GM18858 (cell line): Measurements from ENCODE around the gene CLDN22.
A peak's percentile ranks its signal among the peaks of the same experiment; 100 is the strongest.

Experiments used
- ATAC-seq: cut with Tn5 transposase; IDR thresholded peaks from one replicate; pipeline ENCODE4 v1.9.1; 2021; ENCODE audit not compliant: unreplicated experiment

CLDN22 gene

GRCh38 chr4:183323295-183323694 lies 3.2 kb upstream of the CLDN22 start:
- no peak for ATAC-seq

- ATAC-seq: no peak
Observed at GRCh38 chr4:183322326-183322725, 2.2 kb upstream of the CLDN22 start, which contains the start of gene CLDN24. CLDN24 (minus strand) TSS chr4:183322426; CDS start chr4:183322426, 0 bp downstream.

GRCh38 chr4:183321516-183321915 lies 1.4 kb upstream of the CLDN22 start:
- no peak for ATAC-seq

- ATAC-seq: no peak
Observed at GRCh38 chr4:183321079-183321478, 1.0 kb upstream of the CLDN22 start.

- ATAC-seq: no peak
Observed at GRCh38 chr4:183318656-183319055, 1.4 kb downstream of the CLDN22 start.

GRCh38 chr4:183314806-183315205 lies 5.3 kb downstream of the CLDN22 start:
- no peak for ATAC-seq

- no peak for ATAC-seq
Observed at GRCh38 chr4:183314336-183314735, 5.7 kb downstream of the CLDN22 start.

GRCh38 chr4:183312841-183313240 lies 7.2 kb downstream of the CLDN22 start:
- ATAC-seq: no peak

- ATAC-seq: no peak
Observed at GRCh38 chr4:183306811-183307210, 13.3 kb downstream of the CLDN22 start.

GRCh38 chr4:183304538-183304937 lies 15.5 kb downstream of the CLDN22 start:
- ATAC-seq: no peak

- ATAC-seq: no peak
Observed at GRCh38 chr4:183304067-183304466, 16.0 kb downstream of the CLDN22 start.

GRCh38 chr4:183303301-183303700 lies 16.8 kb downstream of the CLDN22 start:
- no peak for ATAC-seq

- ATAC-seq: no peak
Observed at GRCh38 chr4:183300655-183301054, 19.4 kb downstream of the CLDN22 start.

GRCh38 chr4:183300070-183300469 lies 20.0 kb downstream of the CLDN22 start:
- no peak for ATAC-seq

- no peak for ATAC-seq
Observed at GRCh38 chr4:183299464-183299863, 20.6 kb downstream of the CLDN22 start.

- ATAC-seq: peak; percentile 76
Observed at GRCh38 chr4:183297675-183298074, 22.4 kb downstream of the CLDN22 start.

- no peak for ATAC-seq
Observed at GRCh38 chr4:183295711-183296110, 24.4 kb downstream of the CLDN22 start.

- ATAC-seq: no peak
Observed at GRCh38 chr4:183291070-183291469, 29.0 kb downstream of the CLDN22 start.

GRCh38 chr4:183289688-183290087 lies 30.4 kb downstream of the CLDN22 start:
- ATAC-seq: no peak

GRCh38 chr4:183288955-183289354 lies 31.1 kb downstream of the CLDN22 start:
- ATAC-seq: no peak

GRCh38 chr4:183287677-183288076 lies 32.4 kb downstream of the CLDN22 start:
- peak; percentile 64 for ATAC-seq

- peak; percentile 68 for ATAC-seq
Observed at GRCh38 chr4:183287309-183287659, 32.8 kb downstream of the CLDN22 start.

- ATAC-seq: peak; percentile 13
Observed at GRCh38 chr4:183286590-183287308, 33.3 kb downstream of the CLDN22 start.
